ENCODE data around the gene TMEM266.

GRCh38 chr15:76158815-76159214 is 99.0 kb downstream of the TMEM266 start:
- TF ChIP-seq RARB (CRISPR knock-in tag; IDR thresholded peaks at IDR 0.05): no peak
- no peak for TF ChIP-seq ZNF565 (CRISPR knock-in tag; conservative IDR thresholded peaks at IDR 0.05; ENCODE audit: low read depth)
- no peak for TF ChIP-seq PATZ1 (CRISPR knock-in tag; IDR thresholded peaks at IDR 0.05; ENCODE audit: borderline replicate concordance)
- TF ChIP-seq SNAI2 (CRISPR knock-in tag; IDR thresholded peaks at IDR 0.05): no peak
- no peak for TF ChIP-seq TCF4 (CRISPR knock-in tag; IDR thresholded peaks at IDR 0.05; ENCODE audit: borderline replicate concordance)
- TF ChIP-seq ISL1 (CRISPR knock-in tag; IDR thresholded peaks at IDR 0.05): no peak
- no peak for TF ChIP-seq BACH2 (CRISPR knock-in tag; IDR thresholded peaks at IDR 0.05; ENCODE audit: borderline replicate concordance)
- TF ChIP-seq ZNF70 (CRISPR knock-in tag; IDR thresholded peaks at IDR 0.05): no peak
- no peak for TF ChIP-seq CSDC2 (CRISPR knock-in tag; IDR thresholded peaks at IDR 0.05)
